Measurements from ENCODE around the gene LIPC.

The LIPC gene

GRCh38 chr15:58555162-58556027 is 123.6 kb downstream of the LIPC start:
- WGBS (ENCODE audit: extremely low coverage, insufficient coverage, low lambda C conversion rate) = no CpG with 5 or more reads among the region's 15 CpGs
- no peak overlapping the region for H4K8ac ChIP-seq (ENCODE audit: low read depth, low read length)
- H3K23ac ChIP-seq (ENCODE audit: low read length) = no peak overlapping the region
- H2AK5ac ChIP-seq (ENCODE audit: low read length) = no peak overlapping the region
- H3K56ac ChIP-seq (ENCODE audit: low read length) = peak overlapping the region; percentile 39
- no peak overlapping the region for H3K4me2 ChIP-seq (ENCODE audit: low read length)
- no peak overlapping the region for H2BK15ac ChIP-seq (replicated peaks; ENCODE audit: low read depth)
- no peak overlapping the region for H3K4ac ChIP-seq (ENCODE audit: low read depth, low read length)
- no peak overlapping the region for H2BK5ac ChIP-seq (ENCODE audit: low read length)
- H3K36me3 ChIP-seq (ENCODE audit: control insufficient read depth, insufficient read depth, low read length) = no peaks in the 10 kb centered on the region
- no peak overlapping the region for H3K18ac ChIP-seq (ENCODE audit: low read length)
- no peak overlapping the region for H2BK120ac ChIP-seq (ENCODE audit: low read depth, low read length)
- no peaks in the 10 kb centered on the region for H3K79me1 ChIP-seq (ENCODE audit: low read length)
- H3K9ac ChIP-seq (ENCODE audit: low read length) = no peak overlapping the region
- no peaks in the 10 kb centered on the region for H3K27me3 ChIP-seq (ENCODE audit: insufficient read depth, low read length, poor library complexity)
- peaks cover 10% of the 10 kb centered on the region for H3K4me1 ChIP-seq (ENCODE audit: control insufficient read depth, low read depth, low read length)
- no peak overlapping the region for H3K27ac ChIP-seq (ENCODE audit: low read depth, low read length)
- H3K79me2 ChIP-seq (ENCODE audit: control insufficient read depth, insufficient read depth, low read length) = no peaks in the 10 kb centered on the region
- no peak overlapping the region for H4K5ac ChIP-seq (ENCODE audit: low read length)
- H3K4me3 ChIP-seq (ENCODE audit: low read length) = no peak overlapping the region
- peak; percentile 78 for DNase-seq

DNA sequence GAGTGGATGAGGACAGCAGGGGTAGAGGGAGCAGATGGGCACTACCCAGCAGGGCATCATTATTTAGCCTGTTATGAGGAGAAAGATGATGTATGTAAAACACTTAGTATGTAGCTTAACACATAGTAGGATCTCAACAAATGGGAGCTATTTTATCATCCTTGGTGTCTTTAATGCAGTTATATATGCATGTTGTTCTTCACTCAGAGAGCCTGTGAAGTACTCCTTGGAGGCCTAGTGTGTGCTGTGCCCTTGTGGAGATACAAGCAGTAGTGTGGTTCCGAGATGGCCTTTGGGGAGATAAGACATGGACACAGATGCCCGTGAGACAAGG is 124.2 kb downstream of the LIPC start:
- no peak overlapping the region for H4K5ac ChIP-seq (ENCODE audit: low read length)
- no peak overlapping the region for H3K9ac ChIP-seq (ENCODE audit: low read length)
- H3K4me1 ChIP-seq (ENCODE audit: control insufficient read depth, low read depth, low read length) = peaks cover 12% of the 10 kb centered on the region
- DNase-seq = no peak
- no peaks in the 10 kb centered on the region for H3K79me1 ChIP-seq (ENCODE audit: low read length)
- no peaks in the 10 kb centered on the region for H3K36me3 ChIP-seq (ENCODE audit: control insufficient read depth, insufficient read depth, low read length)
- no peak overlapping the region for H3K27ac ChIP-seq (ENCODE audit: low read depth, low read length)
- H2BK5ac ChIP-seq (ENCODE audit: low read length) = no peak overlapping the region
- WGBS (ENCODE audit: extremely low coverage, insufficient coverage, low lambda C conversion rate) = no CpG with 5 or more reads among the region's 2 CpGs
- H3K4me3 ChIP-seq (ENCODE audit: low read length) = no peak overlapping the region
- H3K4me2 ChIP-seq (ENCODE audit: low read length) = no peak overlapping the region
- no peak overlapping the region for H3K18ac ChIP-seq (ENCODE audit: low read length)
- no peak overlapping the region for H3K23ac ChIP-seq (ENCODE audit: low read length)
- no peak overlapping the region for H3K4ac ChIP-seq (ENCODE audit: low read depth, low read length)
- H3K27me3 ChIP-seq (ENCODE audit: insufficient read depth, low read length, poor library complexity) = no peaks in the 10 kb centered on the region
- no peak overlapping the region for H4K8ac ChIP-seq (ENCODE audit: low read depth, low read length)
- H3K79me2 ChIP-seq (ENCODE audit: control insufficient read depth, insufficient read depth, low read length) = no peaks in the 10 kb centered on the region
- H2BK15ac ChIP-seq (replicated peaks; ENCODE audit: low read depth) = no peak overlapping the region
- no peak overlapping the region for H2BK120ac ChIP-seq (ENCODE audit: low read depth, low read length)
- no peak overlapping the region for H3K56ac ChIP-seq (ENCODE audit: low read length)
- H2AK5ac ChIP-seq (ENCODE audit: low read length) = no peak overlapping the region

DNA sequence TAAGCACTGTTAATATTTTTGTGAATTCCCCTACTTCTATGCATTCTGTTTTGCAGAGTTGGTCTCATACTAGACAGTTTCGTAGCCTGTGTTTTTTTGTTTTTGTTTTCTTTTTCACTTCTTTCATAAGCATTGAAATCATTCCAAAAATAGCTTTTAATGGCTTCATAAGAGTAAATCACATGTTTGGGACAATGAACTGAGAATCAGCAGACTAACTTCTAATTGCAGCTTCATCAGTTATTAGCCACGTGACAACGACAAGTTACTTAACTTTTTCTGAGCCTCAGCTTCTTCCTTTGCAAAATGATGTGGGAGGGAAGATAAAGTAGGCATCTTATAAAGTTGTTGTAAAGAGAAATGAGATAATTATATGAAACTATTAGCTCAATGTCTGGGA is 124.8 kb downstream of the LIPC start:
- no peak for DNase-seq
- no peak overlapping the region for H3K27ac ChIP-seq (ENCODE audit: low read depth, low read length)
- no peak overlapping the region for H3K23ac ChIP-seq (ENCODE audit: low read length)
- no CpG with 5 or more reads among the region's 3 CpGs for WGBS (ENCODE audit: extremely low coverage, insufficient coverage, low lambda C conversion rate)
- H3K18ac ChIP-seq (ENCODE audit: low read length) = no peak overlapping the region
- no peaks in the 10 kb centered on the region for H3K79me1 ChIP-seq (ENCODE audit: low read length)
- H4K8ac ChIP-seq (ENCODE audit: low read depth, low read length) = no peak overlapping the region
- H4K5ac ChIP-seq (ENCODE audit: low read length) = no peak overlapping the region
- H3K4me1 ChIP-seq (ENCODE audit: control insufficient read depth, low read depth, low read length) = peaks cover 12% of the 10 kb centered on the region
- no peaks in the 10 kb centered on the region for H3K36me3 ChIP-seq (ENCODE audit: control insufficient read depth, insufficient read depth, low read length)
- H3K56ac ChIP-seq (ENCODE audit: low read length) = no peak overlapping the region
- H2BK120ac ChIP-seq (ENCODE audit: low read depth, low read length) = no peak overlapping the region
- H3K4me3 ChIP-seq (ENCODE audit: low read length) = no peak overlapping the region
- no peak overlapping the region for H3K9ac ChIP-seq (ENCODE audit: low read length)
- H3K4me2 ChIP-seq (ENCODE audit: low read length) = no peak overlapping the region
- H3K27me3 ChIP-seq (ENCODE audit: insufficient read depth, low read length, poor library complexity) = no peaks in the 10 kb centered on the region
- no peak overlapping the region for H2BK5ac ChIP-seq (ENCODE audit: low read length)
- no peak overlapping the region for H3K4ac ChIP-seq (ENCODE audit: low read depth, low read length)
- no peak overlapping the region for H2BK15ac ChIP-seq (replicated peaks; ENCODE audit: low read depth)
- H2AK5ac ChIP-seq (ENCODE audit: low read length) = no peak overlapping the region
- no peaks in the 10 kb centered on the region for H3K79me2 ChIP-seq (ENCODE audit: control insufficient read depth, insufficient read depth, low read length)

DNA sequence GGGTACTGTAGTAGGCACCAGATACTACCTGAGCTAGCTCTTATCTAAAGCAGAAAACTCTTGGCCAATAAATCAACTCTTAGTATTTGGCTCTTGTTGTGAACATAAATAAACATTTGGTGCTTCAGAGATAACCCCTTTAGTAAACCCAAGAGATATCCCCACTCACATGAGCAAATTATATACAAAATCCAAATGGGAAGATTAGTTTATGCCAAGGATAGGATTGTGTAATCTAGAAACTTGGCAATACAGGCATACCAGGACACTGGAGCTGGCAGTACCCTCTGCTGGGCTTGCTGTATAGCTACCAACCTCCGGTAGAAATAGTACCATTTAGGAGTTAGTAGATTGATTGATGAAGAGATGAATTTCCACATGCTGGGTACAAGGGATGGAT is 127.0 kb downstream of the LIPC start:
- no peaks in the 10 kb centered on the region for H3K36me3 ChIP-seq (ENCODE audit: control insufficient read depth, insufficient read depth, low read length)
- no peak overlapping the region for H2BK120ac ChIP-seq (ENCODE audit: low read depth, low read length)
- H4K8ac ChIP-seq (ENCODE audit: low read depth, low read length) = no peak overlapping the region
- no peak overlapping the region for H3K27ac ChIP-seq (ENCODE audit: low read depth, low read length)
- H3K4me1 ChIP-seq (ENCODE audit: control insufficient read depth, low read depth, low read length) = peaks cover 20% of the 10 kb centered on the region
- H2BK5ac ChIP-seq (ENCODE audit: low read length) = no peak overlapping the region
- no peak overlapping the region for H3K23ac ChIP-seq (ENCODE audit: low read length)
- no peaks in the 10 kb centered on the region for H3K79me2 ChIP-seq (ENCODE audit: control insufficient read depth, insufficient read depth, low read length)
- no peak overlapping the region for H2AK5ac ChIP-seq (ENCODE audit: low read length)
- no CpG with 5 or more reads among the region's 1 CpG for WGBS (ENCODE audit: extremely low coverage, insufficient coverage, low lambda C conversion rate)
- H2BK15ac ChIP-seq (replicated peaks; ENCODE audit: low read depth) = no peak overlapping the region
- no peaks in the 10 kb centered on the region for H3K79me1 ChIP-seq (ENCODE audit: low read length)
- H3K4me3 ChIP-seq (ENCODE audit: low read length) = no peak overlapping the region
- no peak overlapping the region for H3K4ac ChIP-seq (ENCODE audit: low read depth, low read length)
- no peak overlapping the region for H3K9ac ChIP-seq (ENCODE audit: low read length)
- no peak overlapping the region for H3K56ac ChIP-seq (ENCODE audit: low read length)
- H3K18ac ChIP-seq (ENCODE audit: low read length) = no peak overlapping the region
- H3K27me3 ChIP-seq (ENCODE audit: insufficient read depth, low read length, poor library complexity) = no peaks in the 10 kb centered on the region
- no peak for DNase-seq
- H3K4me2 ChIP-seq (ENCODE audit: low read length) = no peak overlapping the region
- no peak overlapping the region for H4K5ac ChIP-seq (ENCODE audit: low read length)

- Histone ChIP-seq H3K4me2 (ENCODE audit: low read length) (no peak overlapping the region), H3K18ac (ENCODE audit: low read length) (peak overlapping the region; percentile 78), H3K23ac (ENCODE audit: low read length) (no peak overlapping the region), H3K4ac (ENCODE audit: low read depth, low read length) (no peak overlapping the region), H4K8ac (ENCODE audit: low read depth, low read length) (no peak overlapping the region), H2BK120ac (ENCODE audit: low read depth, low read length) (peak overlapping the region; percentile 47), H3K79me2 (ENCODE audit: control insufficient read depth, insufficient read depth, low read length) (no peaks in the 10 kb centered on the region), H3K36me3 (ENCODE audit: control insufficient read depth, insufficient read depth, low read length) (no peaks in the 10 kb centered on the region), H3K9ac (ENCODE audit: low read length) (no peak overlapping the region), H3K79me1 (ENCODE audit: low read length) (no peaks in the 10 kb centered on the region), H3K56ac (ENCODE audit: low read length) (peak overlapping the region; percentile 45), H3K4me1 (ENCODE audit: control insufficient read depth, low read depth, low read length) (peaks cover 20% of the 10 kb centered on the region), H4K5ac (ENCODE audit: low read length) (no peak overlapping the region), H2BK5ac (ENCODE audit: low read length) (peak overlapping the region; percentile 36), H2AK5ac (ENCODE audit: low read length) (peak overlapping the region; percentile 73), H3K4me3 (ENCODE audit: low read length) (no peak overlapping the region), H3K27ac (ENCODE audit: low read depth, low read length) (no peak overlapping the region), H2BK15ac (replicated peaks; ENCODE audit: low read depth) (no peak overlapping the region), H3K27me3 (ENCODE audit: insufficient read depth, low read length, poor library complexity) (no peaks in the 10 kb centered on the region)
- no peak for DNase-seq
- WGBS (ENCODE audit: extremely low coverage, insufficient coverage, low lambda C conversion rate) = no CpG with 5 or more reads among the region's 6 CpGs
These were observed 128.3 kb downstream of the LIPC start for GRCh38 chr15:58559904-58560588.
